Esophagus (tissue), 2 donors: ENCODE results near the gene IFITM1. TPM values are rescaled to one million over a fixed set of nuclear protein-coding genes. Genes with fewer than 3 reads are reported as not detected.
A peak's percentile ranks its signal among the peaks of the same experiment; 100 is the strongest.

Experiments
- H3K27ac ChIP-seq, 2 donors: one replicate each; pipeline ENCODE4 v1.5.1; 2013; ENCODE audit warnings: low read depth in 2 of 2, mild to moderate bottlenecking in 2 of 2, inconsistent platforms in 1 of 2, low read length in 1 of 2, moderate library complexity in 1 of 2
- H3K27me3 ChIP-seq, 2 donors: one replicate each; pipeline ENCODE4 v1.6.1; 2013; ENCODE audit warnings: low read length in 2 of 2, control low read depth in 1 of 2, mild to moderate bottlenecking in 1 of 2; ENCODE audit not compliant: insufficient read depth in 2 of 2, control insufficient read depth in 1 of 2
- H3K36me3 ChIP-seq, 2 donors: one replicate each; pipeline ENCODE4 v1.6.1; 2013; ENCODE audit warnings: low read length in 1 of 2; ENCODE audit not compliant: control insufficient read depth in 2 of 2, insufficient read depth in 2 of 2
- H3K4me1 ChIP-seq, 2 donors: one replicate each; pipeline ENCODE4 v1.6.1; 2013; ENCODE audit warnings: low read length in 1 of 2; ENCODE audit not compliant: control insufficient read depth in 2 of 2, insufficient read depth in 2 of 2
- H3K4me3 ChIP-seq, 2 donors: one replicate each; pipeline ENCODE4 v1.5.1; 2013; ENCODE audit warnings: low read length in 2 of 2, mild to moderate bottlenecking in 2 of 2, low read depth in 1 of 2, moderate library complexity in 1 of 2
- H3K9me3 ChIP-seq, 2 donors: one replicate each; pipeline ENCODE4 v1.6.1; 2013; ENCODE audit warnings: mild to moderate bottlenecking in 2 of 2, low read depth in 1 of 2, low read length in 1 of 2, moderate library complexity in 1 of 2; ENCODE audit not compliant: control insufficient read depth in 2 of 2, insufficient read depth in 1 of 2
- WGBS, 2 donors: extraction: QIAGEN DNeasy Blood & Tissue Kit; methylation state at CpG; one replicate each; pipeline ENCODE4 v1.1.7; 2013; 5-methylcytosine and 5-hydroxymethylcytosine counted together
- polyA plus RNA-seq, 2 donors: library from polyadenylated mRNA; stranded (reverse); fragments of 200-250 nt; gene quantifications; one replicate each; pipeline ENCODE4 v1.2.3, GENCODE V29; 2013
- donor health status: healthy with polysubstance abuse.
- donor health status: Bipolar disorder and iron deficiency.

Gene IFITM1
- polyA plus RNA-seq, 2 donors = 48.2 to 112 TPM

- 1% methylated on average over 67 to 112 of the region's 112 CpGs for WGBS, 2 donors
- Histone ChIP-seq H3K4me1 (peaks cover 4 to 13% of the 10 kb centered on the region in 2 donors), H3K36me3 (peaks cover 0 to 9% of the 10 kb centered on the region in 2 donors), H3K4me3 (peak within 1 kb of the TSS; percentile 48 to 55), H3K9me3 (no peaks in the 10 kb centered on the region), H3K27me3 (no peaks in the 10 kb centered on the region), H3K27ac (peak within 1 kb of the TSS; percentile 8 to 21)
Measured at GRCh38 chr11:288478-289397, 25.1 kb upstream of the IFITM1 start, which contains the start of gene PGGHG. Gene PGGHG, plus strand, starts transcription at chr11:289126. Its CDS starts 691 bp downstream, at chr11:289817.

DNA sequence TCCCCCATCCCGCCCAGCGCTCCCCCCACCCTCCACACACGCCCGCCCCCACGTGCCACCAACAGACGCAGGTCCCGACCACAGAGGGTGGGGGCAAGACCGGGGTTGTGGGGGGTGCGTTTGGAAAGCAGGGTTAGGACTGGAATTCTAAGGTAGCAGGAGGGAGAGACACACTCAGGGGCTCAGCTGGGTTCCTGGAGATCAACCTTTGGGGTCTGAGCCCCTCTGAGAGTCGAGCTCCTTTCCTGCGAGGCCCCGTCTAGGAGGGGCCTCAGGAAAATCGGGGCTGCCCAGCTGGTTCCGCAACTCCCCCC, 24.5 kb upstream of the IFITM1 start:
- 16 to 22% methylated on average over 9 to 14 of the region's 14 CpGs for WGBS, 2 donors
- Histone ChIP-seq H3K27ac (no peak overlapping the region), H3K4me1 (peaks cover 4 to 13% of the 10 kb centered on the region in 2 donors), H3K9me3 (no peaks in the 10 kb centered on the region), H3K36me3 (peaks cover 0 to 15% of the 10 kb centered on the region in 2 donors), H3K4me3 (peak overlapping the region; percentile 14 to 48), H3K27me3 (no peaks in the 10 kb centered on the region)

GRCh38 chr11:289712-290620, 23.9 kb upstream of the IFITM1 start:
- Histone ChIP-seq H3K9me3 (no peaks in the 10 kb centered on the region), H3K27me3 (no peaks in the 10 kb centered on the region), H3K4me3 (peak overlapping the region; percentile 14 to 48), H3K4me1 (peaks cover 4 to 13% of the 10 kb centered on the region in 2 donors), H3K36me3 (peaks cover 0 to 15% of the 10 kb centered on the region in 2 donors), H3K27ac (no peak overlapping the region)
- WGBS, 2 donors = 79 to 85% methylated on average over 48 of the region's 48 CpGs

DNA sequence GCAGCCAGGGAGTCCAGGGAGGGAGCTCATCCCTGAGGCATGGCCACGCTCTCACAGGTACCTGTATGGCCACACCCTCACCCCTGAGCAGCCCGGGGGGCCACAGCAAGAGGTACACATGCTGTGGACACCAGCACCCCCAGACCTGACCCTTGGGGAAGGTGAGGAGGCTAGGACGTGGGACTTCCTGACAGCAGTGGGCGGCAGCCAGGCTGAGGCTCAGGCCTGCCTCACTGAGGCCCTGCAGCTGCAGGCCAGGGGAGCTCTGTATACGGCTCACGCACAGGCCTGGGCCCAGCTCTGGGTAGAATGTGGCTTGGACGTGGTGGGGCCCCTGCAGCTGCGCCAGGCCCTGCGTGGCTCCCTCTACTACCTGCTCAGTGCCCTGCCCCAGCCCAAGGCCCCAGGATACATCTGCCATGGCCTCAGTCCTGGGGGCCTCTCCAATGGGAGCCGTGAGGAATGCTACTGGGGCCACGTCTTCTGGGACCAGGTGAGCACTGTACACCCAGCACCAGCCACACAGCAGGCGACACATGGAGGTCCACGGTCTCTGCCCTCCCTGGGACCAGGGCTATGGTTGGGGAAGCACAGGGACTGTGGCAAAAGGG, 23.1 kb upstream of the IFITM1 start:
- H3K27me3 ChIP-seq = no peaks in the 10 kb centered on the region
- H3K27ac ChIP-seq = no peak overlapping the region
- no peak overlapping the region for H3K4me3 ChIP-seq
- H3K4me1 ChIP-seq = peaks cover 4 to 13% of the 10 kb centered on the region in 2 donors
- no peaks in the 10 kb centered on the region for H3K9me3 ChIP-seq
- WGBS, 2 donors = 85 to 86% methylated on average over 13 of the region's 13 CpGs
- peaks cover 0 to 15% of the 10 kb centered on the region in 2 donors for H3K36me3 ChIP-seq

- WGBS, 2 donors = 89% methylated on average over 44 of the region's 44 CpGs
- Histone ChIP-seq H3K9me3 (no peaks in the 10 kb centered on the region), H3K4me3 (no peak overlapping the region), H3K27ac (no peak overlapping the region), H3K36me3 (peaks cover 0 to 15% of the 10 kb centered on the region in 2 donors), H3K27me3 (no peaks in the 10 kb centered on the region), H3K4me1 (peaks cover 4 to 13% of the 10 kb centered on the region in 2 donors)
Measured at GRCh38 chr11:291281-292210, 22.3 kb upstream of the IFITM1 start.

- no peaks in the 10 kb centered on the region for H3K27me3 ChIP-seq
- no peak overlapping the region for H3K4me3 ChIP-seq
- no peak overlapping the region for H3K27ac ChIP-seq
- peaks cover 6 to 12% of the 10 kb centered on the region in 2 donors for H3K4me1 ChIP-seq
- H3K9me3 ChIP-seq = no peaks in the 10 kb centered on the region
- WGBS, 2 donors = 89 to 90% methylated on average over 27 to 29 of the region's 29 CpGs
- peaks cover 0 to 15% of the 10 kb centered on the region in 2 donors for H3K36me3 ChIP-seq
Measured at GRCh38 chr11:292211-293121, 21.4 kb upstream of the IFITM1 start.

- 84 to 88% methylated on average over 18 of the region's 18 CpGs for WGBS, 2 donors
- H3K27ac ChIP-seq = no peak overlapping the region
- no peak overlapping the region for H3K4me3 ChIP-seq
- peaks cover 2 to 11% of the 10 kb centered on the region in 2 donors for H3K4me1 ChIP-seq
- H3K9me3 ChIP-seq = no peaks in the 10 kb centered on the region
- H3K27me3 ChIP-seq = no peaks in the 10 kb centered on the region
- peaks cover 0 to 15% of the 10 kb centered on the region in 2 donors for H3K36me3 ChIP-seq
Measured at GRCh38 chr11:293271-293851, 20.5 kb upstream of the IFITM1 start.
